Measurements from ENCODE around the gene NAA80.

NAA80 gene

GRCh38 chr3:50279255-50280016, 19.8 kb downstream of the NAA80 start (continued):
- no peak for TF ChIP-seq CREB5 (CRISPR knock-in tag; IDR thresholded peaks at IDR 0.05; ENCODE audit: low read depth)

GRCh38 chr3:50278880-50279224, 20.4 kb downstream of the NAA80 start, which contains the start of gene LSMEM2:
Gene LSMEM2, plus strand, starts transcription at chr3:50279087. Its CDS starts 27 bp downstream, at chr3:50279114.
- no peak for TF ChIP-seq ZNF565 (CRISPR knock-in tag; conservative IDR thresholded peaks at IDR 0.05; ENCODE audit: low read depth)
- no peak for TF ChIP-seq ARNTL (CRISPR knock-in tag; IDR thresholded peaks at IDR 0.05; ENCODE audit: borderline replicate concordance, low read depth)
- no peak for ATAC-seq

- no peak for ATAC-seq
- TF ChIP-seq ZC3H10 (CRISPR knock-in tag; IDR thresholded peaks at IDR 0.05) (no peak), RARB (CRISPR knock-in tag; IDR thresholded peaks at IDR 0.05) (no peak), TCF4 (CRISPR knock-in tag; IDR thresholded peaks at IDR 0.05; ENCODE audit: borderline replicate concordance) (no peak)
Measured at GRCh38 chr3:50278123-50278879, 20.9 kb downstream of the NAA80 start.

GRCh38 chr3:50276762-50277101, 22.5 kb downstream of the NAA80 start:
- ATAC-seq: no peak
- TF ChIP-seq TSHZ2 (CRISPR knock-in tag; IDR thresholded peaks at IDR 0.05) (no peak), TOX (CRISPR knock-in tag; IDR thresholded peaks at IDR 0.05; ENCODE audit: borderline replicate concordance) (no peak), BACH2 (CRISPR knock-in tag; IDR thresholded peaks at IDR 0.05; ENCODE audit: borderline replicate concordance) (no peak), POU6F1 (CRISPR knock-in tag; IDR thresholded peaks at IDR 0.05; ENCODE audit: borderline replicate concordance, low read depth) (no peak), PATZ1 (CRISPR knock-in tag; IDR thresholded peaks at IDR 0.05; ENCODE audit: borderline replicate concordance) (no peak), CSDC2 (CRISPR knock-in tag; IDR thresholded peaks at IDR 0.05) (no peak), ARNTL (CRISPR knock-in tag; IDR thresholded peaks at IDR 0.05; ENCODE audit: borderline replicate concordance, low read depth) (no peak), CSRNP3 (CRISPR knock-in tag; IDR thresholded peaks at IDR 0.05) (no peak), OSR1 (CRISPR knock-in tag; IDR thresholded peaks at IDR 0.05) (no peak), TCF4 (CRISPR knock-in tag; IDR thresholded peaks at IDR 0.05; ENCODE audit: borderline replicate concordance) (no peak), ZC3H10 (CRISPR knock-in tag; IDR thresholded peaks at IDR 0.05) (no peak), CREB5 (CRISPR knock-in tag; IDR thresholded peaks at IDR 0.05; ENCODE audit: low read depth) (no peak), ZNF8 (CRISPR knock-in tag; IDR thresholded peaks at IDR 0.05) (no peak), ZFP30 (CRISPR knock-in tag; IDR thresholded peaks at IDR 0.05) (no peak), RARB (CRISPR knock-in tag; IDR thresholded peaks at IDR 0.05) (no peak), ZNF565 (CRISPR knock-in tag; conservative IDR thresholded peaks at IDR 0.05; ENCODE audit: low read depth) (no peak), ISL1 (CRISPR knock-in tag; IDR thresholded peaks at IDR 0.05) (no peak), ZFP3 (CRISPR knock-in tag; IDR thresholded peaks at IDR 0.05) (no peak), SNAI2 (CRISPR knock-in tag; IDR thresholded peaks at IDR 0.05) (no peak)

All from SK-N-SH treated with all-trans-retinoic acid at 6 μM for 48 hours (cell line).